HCT116 (cell line): ENCODE results near the gene RNF126. TPM values are rescaled to one million over a fixed set of nuclear protein-coding genes. Genes with fewer than 3 reads are reported as not detected.
"Not testable (repeated sequence)": the region's sequence is repeated elsewhere in the genome, so short reads cannot be mapped to it uniquely, and the experiment has no call there.

Experiments
- ATAC-seq: fragments of 200-7000 bp; cut with Tn5 transposase; 2 replicates; pipeline ENCODE4 v1.9.1; 2020; ENCODE audit warnings: mild to moderate bottlenecking, moderate library complexity
- BruUV-seq: library from RNA; stranded (reverse); fragments of 400-500 nt; replicated peaks from 2 replicates; lab custom pipeline; 2021; lab: Mats Ljungman, UMichigan
- CTCF ChIA-PET: fragments of 300-600 bp; sonication (Branson Sonifier 250); formaldehyde crosslinking; loops from one replicate; lab custom pipeline; 2021; ENCODE audit warnings: antibody characterized with exemption; lab: Charles Lee
- POLR2A ChIA-PET: fragments of 300-600, 350-600 bp; sonication (Branson Sonifier 250); formaldehyde crosslinking; loops from one replicate; lab custom pipeline; 2021; ENCODE audit warnings: antibody characterized with exemption; lab: Charles Lee
- RAD21 ChIA-PET, 2 experiments: fragments of 300-600 bp; sonication (Branson Sonifier 250); formaldehyde crosslinking; loops; one replicate each; lab custom pipeline; 2023; ENCODE audit warnings: low total read pairs in 2 of 2; ENCODE audit not compliant: uncharacterized antibody in 2 of 2, unreplicated experiment in 2 of 2, low non-redundant PET in 1 of 2; lab: Charles Lee
- DNase-seq: peaks from one replicate; pipeline ENCODE4 v3.0.0-alpha.2; 2010; ENCODE audit warnings: low read depth, low spot score
- H2AFZ ChIP-seq: fragments of 200-600 bp; shearing (Covaris generic), sonication (generic); 2 replicates; pipeline ENCODE4 v1.6.1; 2017; ENCODE audit warnings: low read depth, mixed run types, mixed read lengths, antibody characterized with exemption, low read length; ENCODE audit not compliant: poor library complexity, severe bottlenecking
- H3K27ac ChIP-seq: 2 replicates; pipeline ENCODE4 v1.5.1; 2012; ENCODE audit warnings: low read depth, low read length
- H3K27me3 ChIP-seq: fragments of 200-600 bp; sonication (generic); 2 replicates; pipeline ENCODE4 v1.6.1; 2016; ENCODE audit warnings: mixed run types, low read length, mixed read lengths; ENCODE audit not compliant: insufficient read depth
- H3K36me3 ChIP-seq, 2 experiments: fragments of 200-500 bp in 1 of 2; fragments of 200-600 bp in 1 of 2; sonication (Bioruptor generic) in 1 of 2; sonication (generic) in 1 of 2; 2 replicates each; pipeline versions ENCODE4 v1.5.1 to v1.6.1; 2014 to 2016; ENCODE audit warnings: low read length in 2 of 2, inconsistent platforms in 1 of 2, mixed read lengths in 1 of 2, mixed run types in 1 of 2; ENCODE audit not compliant: insufficient read depth in 2 of 2, control insufficient read depth in 1 of 2
- H3K4me1 ChIP-seq, 2 experiments: fragments of 200-600 bp in 1 of 2; sonication (generic) in 1 of 2; 2 replicates each; pipeline versions ENCODE4 v1.5.1 to v1.6.1; 2012 to 2017; ENCODE audit warnings: low read length in 2 of 2, inconsistent platforms in 1 of 2, mild to moderate bottlenecking in 1 of 2, mixed read lengths in 1 of 2, mixed run types in 1 of 2, moderate library complexity in 1 of 2; ENCODE audit not compliant: insufficient read depth in 2 of 2, control insufficient read depth in 1 of 2
- H3K4me2 ChIP-seq: fragments of 200-600 bp; sonication (generic); 2 replicates; pipeline ENCODE4 v1.6.1; 2017; ENCODE audit warnings: mixed run types, low read length, mixed read lengths
- H3K4me3 ChIP-seq, 2 experiments: fragments of 200-600 bp in 1 of 2; sonication (generic) in 1 of 2; replicated peaks in 1 of 2; 2 replicates each; pipeline ENCODE4 v1.5.1; 2011 to 2016; ENCODE audit warnings: low read length in 2 of 2, control low read depth in 1 of 2, low read depth in 1 of 2, mild to moderate bottlenecking in 1 of 2, mixed read lengths in 1 of 2, mixed run types in 1 of 2
- H3K79me2 ChIP-seq: fragments of 200-600 bp; sonication (generic); 2 replicates; pipeline ENCODE4 v1.6.1; 2017; ENCODE audit warnings: mild to moderate bottlenecking, mixed run types, low read length, moderate library complexity, mixed read lengths; ENCODE audit not compliant: insufficient read depth
- H3K9ac ChIP-seq: fragments of 200-600 bp; sonication (generic); 2 replicates; pipeline ENCODE4 v1.6.1; 2016; ENCODE audit warnings: low read length, mixed read lengths
- H3K9me2 ChIP-seq: fragments of 200-600 bp; sonication (generic), shearing (Covaris generic); 2 replicates; pipeline ENCODE4 v1.6.1; 2017; ENCODE audit warnings: mixed run types, mild to moderate bottlenecking, moderate library complexity; ENCODE audit not compliant: insufficient read depth
- H3K9me3 ChIP-seq, 2 experiments: fragments of 200-500 bp in 1 of 2; fragments of 200-600 bp in 1 of 2; sonication (Bioruptor generic) in 1 of 2; sonication (generic) in 1 of 2; 2 replicates each; pipeline ENCODE4 v1.6.1; 2014 to 2017; ENCODE audit warnings: low read length in 2 of 2, mixed read lengths in 2 of 2, inconsistent platforms in 1 of 2, low read depth in 1 of 2, mild to moderate bottlenecking in 1 of 2, mixed run types in 1 of 2, moderate library complexity in 1 of 2; ENCODE audit not compliant: control insufficient read depth in 1 of 2, insufficient read depth in 1 of 2
- H4K20me1 ChIP-seq: fragments of 200-600 bp; sonication (generic), shearing (Covaris generic); 2 replicates; pipeline ENCODE4 v1.6.1; 2017; ENCODE audit warnings: mixed run types, mild to moderate bottlenecking, moderate library complexity; ENCODE audit not compliant: insufficient read depth
- ELF1 ChIP-seq: IDR thresholded peaks from 2 replicates; pipeline ENCODE4 v1.6.1; 2012; ENCODE audit warnings: low read depth, borderline replicate concordance
- EZH2 ChIP-seq: fragments of 200-600 bp; sonication (generic); IDR thresholded peaks from 2 replicates; pipeline ENCODE4 v1.6.1; 2017; ENCODE audit warnings: antibody characterized with exemption, mixed run types
- EZH2phosphoT487 ChIP-seq: fragments of 200-600 bp; IDR thresholded peaks from 2 replicates; pipeline ENCODE4 v1.6.1; 2018; ENCODE audit warnings: antibody characterized with exemption, borderline replicate concordance
- FOSL1 ChIP-seq: IDR thresholded peaks from 2 replicates; pipeline ENCODE4 v1.6.1; 2012; ENCODE audit warnings: low read depth
- JUND ChIP-seq: IDR thresholded peaks from 2 replicates; pipeline ENCODE4 v1.6.1; 2012
- POLR2A ChIP-seq: IDR thresholded peaks from 2 replicates; pipeline ENCODE4 v1.7.0; 2011; ENCODE audit warnings: borderline replicate concordance; ENCODE audit not compliant: insufficient read depth, insufficient read length; ENCODE audit errors: extremely low read depth
- POLR2AphosphoS5 ChIP-seq: IDR thresholded peaks from 2 replicates; pipeline ENCODE4 v1.6.1; 2011; ENCODE audit warnings: mild to moderate bottlenecking, low read depth, low read length, moderate library complexity
- SIN3A ChIP-seq: IDR thresholded peaks from 2 replicates; pipeline ENCODE4 v1.6.1; 2012; ENCODE audit warnings: low read depth
- SP1 ChIP-seq: IDR thresholded peaks from 2 replicates; pipeline ENCODE4 v1.6.1; 2012; ENCODE audit warnings: low read depth
- SRF ChIP-seq: IDR thresholded peaks from 2 replicates; pipeline ENCODE4 v1.6.1; 2012; ENCODE audit warnings: low read depth
- TCF7L2 ChIP-seq: IDR thresholded peaks from 2 replicates; pipeline ENCODE4 v1.7.0; 2011; ENCODE audit warnings: borderline replicate concordance, inconsistent platforms; ENCODE audit not compliant: insufficient read depth, insufficient read length; ENCODE audit errors: extremely low read depth
- ZNF274 ChIP-seq: fragments of 200-500 bp; sonication (Bioruptor generic); IDR thresholded peaks from 2 replicates; pipeline ENCODE4 v1.6.1; 2014; ENCODE audit warnings: mild to moderate bottlenecking, low read depth, low read length, inconsistent platforms
- intact Hi-C: fragments of 100-400 bp; cut with micrococcal nuclease; formaldehyde crosslinking; loops from 2 replicates; pipeline ENCODE4 v1.10.0; 2022
- total RNA-seq: library from RNA; stranded (reverse); gene quantifications from one replicate; pipeline ENCODE4 v1.2.1, GENCODE V29; 2021; ENCODE audit not compliant: unreplicated experiment
- TF ChIP-seq, protein P1 (sequence below): IDR thresholded peaks from 2 replicates; pipeline ENCODE4 v1.6.1; 2012
- TF ChIP-seq, protein P2 (sequence below): IDR thresholded peaks from 2 replicates; pipeline ENCODE4 v1.6.1; 2012; ENCODE audit warnings: low read depth
- TF ChIP-seq, protein P3 (sequence below): IDR thresholded peaks from 2 replicates; pipeline ENCODE4 v1.6.1; 2012
- TF ChIP-seq, protein P4 (sequence below): IDR thresholded peaks from 2 replicates; pipeline ENCODE4 v1.6.1; 2011; ENCODE audit warnings: mild to moderate bottlenecking, low read length, moderate library complexity; ENCODE audit not compliant: insufficient replicate concordance; ENCODE audit errors: extremely low read depth

Gene RNF126
- total RNA-seq, 1 experiment from 2014 or later: 93.8 TPM

DNA sequence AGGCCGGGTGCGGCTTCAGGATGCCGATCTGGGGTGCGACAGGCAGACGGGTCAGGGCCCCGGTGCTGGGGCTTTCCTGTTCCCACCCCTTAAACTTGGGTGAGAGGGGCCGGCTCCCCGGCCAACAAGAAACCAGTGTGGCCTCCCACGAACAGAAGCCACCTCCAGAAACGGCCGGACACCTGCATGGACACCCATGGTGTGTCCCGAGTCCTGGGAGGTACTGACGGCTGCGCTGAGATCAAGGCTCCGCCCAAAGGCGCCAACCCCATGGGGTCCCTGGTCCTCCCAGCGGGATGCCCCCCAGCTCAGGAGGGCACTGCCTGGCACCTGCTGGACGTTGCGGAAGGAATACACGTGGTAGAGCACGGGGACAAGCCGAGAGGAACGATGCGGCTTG is 41.2 kb downstream of the RNF126 start:
- Histone ChIP-seq H3K4me1 (peaks cover 4 to 21% of the 10 kb centered on the region in 2 experiments; a peak in 3 of 4 replicates), H4K20me1 (no peaks in the 10 kb centered on the region), H3K27me3 (no peaks in the 10 kb centered on the region), H3K9me2 (no peaks in the 10 kb centered on the region), H3K79me2 (no peaks in the 10 kb centered on the region), H3K36me3 (peaks cover 0 to 49% of the 10 kb centered on the region in 2 experiments; a peak in 2 of 4 replicates), H3K9me3 (no peaks in the 10 kb centered on the region), H3K27ac (no peak overlapping the region), H2AFZ (no peak overlapping the region), H3K9ac (no peak overlapping the region), H3K4me2 (no peak overlapping the region), H3K4me3 (no peak overlapping the region)
- intact Hi-C loops: no loop called here
- no peak for DNase-seq
- no peak for TF ChIP-seq ZNF274
- TF ChIP-seq, protein P1, sequence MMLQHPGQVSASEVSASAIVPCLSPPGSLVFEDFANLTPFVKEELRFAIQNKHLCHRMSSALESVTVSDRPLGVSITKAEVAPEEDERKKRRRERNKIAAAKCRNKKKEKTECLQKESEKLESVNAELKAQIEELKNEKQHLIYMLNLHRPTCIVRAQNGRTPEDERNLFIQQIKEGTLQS: no peak
- TF ChIP-seq, protein P2, sequence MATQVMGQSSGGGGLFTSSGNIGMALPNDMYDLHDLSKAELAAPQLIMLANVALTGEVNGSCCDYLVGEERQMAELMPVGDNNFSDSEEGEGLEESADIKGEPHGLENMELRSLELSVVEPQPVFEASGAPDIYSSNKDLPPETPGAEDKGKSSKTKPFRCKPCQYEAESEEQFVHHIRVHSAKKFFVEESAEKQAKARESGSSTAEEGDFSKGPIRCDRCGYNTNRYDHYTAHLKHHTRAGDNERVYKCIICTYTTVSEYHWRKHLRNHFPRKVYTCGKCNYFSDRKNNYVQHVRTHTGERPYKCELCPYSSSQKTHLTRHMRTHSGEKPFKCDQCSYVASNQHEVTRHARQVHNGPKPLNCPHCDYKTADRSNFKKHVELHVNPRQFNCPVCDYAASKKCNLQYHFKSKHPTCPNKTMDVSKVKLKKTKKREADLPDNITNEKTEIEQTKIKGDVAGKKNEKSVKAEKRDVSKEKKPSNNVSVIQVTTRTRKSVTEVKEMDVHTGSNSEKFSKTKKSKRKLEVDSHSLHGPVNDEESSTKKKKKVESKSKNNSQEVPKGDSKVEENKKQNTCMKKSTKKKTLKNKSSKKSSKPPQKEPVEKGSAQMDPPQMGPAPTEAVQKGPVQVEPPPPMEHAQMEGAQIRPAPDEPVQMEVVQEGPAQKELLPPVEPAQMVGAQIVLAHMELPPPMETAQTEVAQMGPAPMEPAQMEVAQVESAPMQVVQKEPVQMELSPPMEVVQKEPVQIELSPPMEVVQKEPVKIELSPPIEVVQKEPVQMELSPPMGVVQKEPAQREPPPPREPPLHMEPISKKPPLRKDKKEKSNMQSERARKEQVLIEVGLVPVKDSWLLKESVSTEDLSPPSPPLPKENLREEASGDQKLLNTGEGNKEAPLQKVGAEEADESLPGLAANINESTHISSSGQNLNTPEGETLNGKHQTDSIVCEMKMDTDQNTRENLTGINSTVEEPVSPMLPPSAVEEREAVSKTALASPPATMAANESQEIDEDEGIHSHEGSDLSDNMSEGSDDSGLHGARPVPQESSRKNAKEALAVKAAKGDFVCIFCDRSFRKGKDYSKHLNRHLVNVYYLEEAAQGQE: no peak
- no peak for TF ChIP-seq SIN3A
- TF ChIP-seq EZH2: no peak
- TF ChIP-seq TCF7L2: no peak
- TF ChIP-seq JUND: no peak
- TF ChIP-seq, protein P3, sequence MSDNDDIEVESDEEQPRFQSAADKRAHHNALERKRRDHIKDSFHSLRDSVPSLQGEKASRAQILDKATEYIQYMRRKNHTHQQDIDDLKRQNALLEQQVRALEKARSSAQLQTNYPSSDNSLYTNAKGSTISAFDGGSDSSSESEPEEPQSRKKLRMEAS: no peak
- no peak for TF ChIP-seq POLR2A
- TF ChIP-seq, protein P4, sequence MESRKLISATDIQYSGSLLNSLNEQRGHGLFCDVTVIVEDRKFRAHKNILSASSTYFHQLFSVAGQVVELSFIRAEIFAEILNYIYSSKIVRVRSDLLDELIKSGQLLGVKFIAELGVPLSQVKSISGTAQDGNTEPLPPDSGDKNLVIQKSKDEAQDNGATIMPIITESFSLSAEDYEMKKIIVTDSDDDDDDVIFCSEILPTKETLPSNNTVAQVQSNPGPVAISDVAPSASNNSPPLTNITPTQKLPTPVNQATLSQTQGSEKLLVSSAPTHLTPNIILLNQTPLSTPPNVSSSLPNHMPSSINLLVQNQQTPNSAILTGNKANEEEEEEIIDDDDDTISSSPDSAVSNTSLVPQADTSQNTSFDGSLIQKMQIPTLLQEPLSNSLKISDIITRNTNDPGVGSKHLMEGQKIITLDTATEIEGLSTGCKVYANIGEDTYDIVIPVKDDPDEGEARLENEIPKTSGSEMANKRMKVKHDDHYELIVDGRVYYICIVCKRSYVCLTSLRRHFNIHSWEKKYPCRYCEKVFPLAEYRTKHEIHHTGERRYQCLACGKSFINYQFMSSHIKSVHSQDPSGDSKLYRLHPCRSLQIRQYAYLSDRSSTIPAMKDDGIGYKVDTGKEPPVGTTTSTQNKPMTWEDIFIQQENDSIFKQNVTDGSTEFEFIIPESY: no peak
- TF ChIP-seq FOSL1: no peak
- no peak for TF ChIP-seq EZH2phosphoT487
- TF ChIP-seq ELF1: no peak
- TF ChIP-seq POLR2AphosphoS5: no peak
- no peak for TF ChIP-seq SP1
- no peak for TF ChIP-seq SRF
- POLR2A ChIA-PET: no interaction called here
- CTCF ChIA-PET: no interaction called here
- BruUV-seq: no TSS peak
- RAD21 ChIA-PET: no interaction called here
- no peak for ATAC-seq

DNA sequence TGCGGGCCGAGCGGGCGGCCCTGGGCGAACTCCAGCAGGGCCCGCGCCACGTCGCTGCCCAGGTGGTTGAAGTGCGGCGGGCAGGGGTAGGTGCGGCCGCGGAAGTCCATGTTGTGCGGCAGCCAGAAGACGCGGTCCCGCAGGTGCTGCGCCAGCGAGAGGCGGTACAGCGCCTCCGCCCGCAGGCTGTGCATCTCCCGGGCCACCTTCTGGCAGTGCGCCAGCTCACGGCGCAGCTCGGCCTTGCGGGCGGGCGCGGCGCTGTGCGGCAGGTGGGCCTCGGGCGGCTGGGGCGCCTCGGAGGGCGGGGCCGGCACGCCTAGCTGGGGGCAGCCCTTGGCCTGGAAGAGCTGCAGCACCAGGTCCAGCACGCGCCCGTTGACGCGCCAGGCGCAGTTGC is 41.8 kb downstream of the RNF126 start:
- ATAC-seq, H3K27me3 ChIP-seq, H3K79me2 ChIP-seq, RAD21 ChIA-PET, H2AFZ ChIP-seq, CTCF ChIA-PET, BruUV-seq, H3K4me3 ChIP-seq, intact Hi-C loops, H3K9me3 ChIP-seq, H4K20me1 ChIP-seq, H3K27ac ChIP-seq, H3K4me2 ChIP-seq, POLR2A ChIA-PET, H3K9me2 ChIP-seq, DNase-seq, H3K9ac ChIP-seq: not testable (repeated sequence)
- H3K36me3 ChIP-seq: peaks cover 0 to 49% of the 10 kb centered on the region in 2 experiments; a peak in 2 of 4 replicates
- peaks cover 4 to 21% of the 10 kb centered on the region in 2 experiments; a peak in 3 of 4 replicates for H3K4me1 ChIP-seq
